ENCODE results near the gene HSD17B4.
A peak's percentile ranks its signal among the peaks of the same experiment; 100 is the strongest.

GRCh38 chr5:119470851-119471451 is 18.7 kb downstream of the HSD17B4 start:
- peak in 4 of 6 experiments; percentile 32 to 52 (median 38) for TF ChIP-seq CTCF (IDR thresholded peaks at IDR 0.05)
- TF ChIP-seq POLR2A (IDR thresholded peaks at IDR 0.05), result no peak

All from Peyer's patch (tissue), 4 donors.